Measurements from ENCODE around the gene PCID2. TPM values are rescaled to one million over a fixed set of nuclear protein-coding genes. Genes with fewer than 3 reads are reported as not detected.
"Not testable (repeated sequence)": the region's sequence is repeated elsewhere in the genome, so short reads cannot be mapped to it uniquely, and the experiment has no call there.

The PCID2 gene
- total RNA-seq, 2 experiments from 2014 or later, result 66.7 to 72.8 TPM

DNA sequence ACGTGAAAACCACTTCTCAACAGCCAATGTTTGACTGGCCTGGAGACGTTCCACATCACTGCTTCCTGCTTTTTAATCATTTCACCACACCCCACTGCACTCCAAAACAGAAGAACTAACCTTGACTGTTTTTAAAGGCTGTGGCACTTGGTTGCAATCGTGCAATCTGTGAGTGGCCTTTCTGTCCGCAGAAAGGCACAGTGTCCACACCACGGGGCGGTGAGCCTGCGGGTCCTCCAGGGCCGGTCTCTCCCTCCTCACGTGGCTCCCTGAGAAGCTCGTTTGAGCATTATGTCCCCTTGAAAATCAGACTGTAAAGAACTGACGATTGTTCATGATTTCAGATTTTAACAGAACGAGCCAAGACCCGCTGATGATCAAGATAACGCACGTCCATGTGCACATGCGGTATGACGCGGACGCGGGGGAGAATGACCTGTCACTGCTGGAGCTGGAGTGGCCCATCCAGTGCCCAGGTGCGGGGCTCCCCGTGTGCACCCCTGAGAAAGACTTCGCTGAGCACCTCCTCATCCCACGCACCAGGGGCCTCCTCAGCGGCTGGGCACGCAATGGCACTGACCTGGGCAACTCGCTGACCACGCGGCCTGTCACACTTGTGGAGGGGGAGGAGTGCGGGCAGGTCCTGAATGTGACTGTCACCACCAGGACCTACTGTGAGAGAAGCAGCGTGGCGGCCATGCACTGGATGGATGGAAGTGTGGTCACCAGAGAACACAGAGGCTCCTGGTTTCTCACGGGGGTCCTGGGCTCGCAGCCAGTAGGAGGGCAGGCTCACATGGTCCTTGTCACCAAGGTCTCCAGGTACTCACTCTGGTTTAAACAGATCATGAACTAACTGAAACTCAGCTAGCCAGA lies 37.0 kb downstream of the PCID2 start:
- Mint-ChIP-seq H3K27ac (no peak overlapping the region), H3K36me3 (ENCODE audit: low read depth) (peaks cover 58% of the 10 kb centered on the region), H3K4me1 (peaks cover 11% of the 10 kb centered on the region), H3K4me3 (no peak overlapping the region), H3K27me3 (no peaks in the 10 kb centered on the region), H3K9me3 (ENCODE audit: low read depth) (peaks cover 2% of the 10 kb centered on the region)
- ChIA-PET CTCF (no interaction called here), POLR2A (no interaction called here)
- DNase-seq, result no peak
- intact Hi-C loops (cut with DNase I, micrococcal nuclease), result no loop called here
- no peak for ATAC-seq

DNA sequence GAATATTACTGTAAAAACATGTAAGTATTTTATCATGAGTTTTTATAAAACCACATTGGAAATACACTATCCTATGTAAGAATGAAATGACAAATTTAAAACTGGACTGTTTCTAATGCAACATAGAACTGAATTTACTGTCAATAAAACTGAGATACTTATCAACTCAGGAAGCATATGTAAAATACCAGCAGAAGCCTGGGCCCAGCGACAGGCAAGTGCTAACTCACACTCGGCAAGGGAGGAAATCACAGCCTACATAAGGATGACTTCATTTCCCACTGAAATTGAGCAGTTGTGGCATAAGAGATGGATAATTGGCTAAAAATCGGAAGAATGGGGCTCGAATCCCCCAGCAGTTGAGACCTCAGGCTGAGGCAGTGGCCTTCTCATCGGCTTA lies 38.0 kb downstream of the PCID2 start:
- Mint-ChIP-seq H3K9me3 (ENCODE audit: low read depth) (peaks cover 2% of the 10 kb centered on the region), H3K4me1 (peaks cover 14% of the 10 kb centered on the region), H3K4me3 (no peak overlapping the region), H3K27me3 (no peaks in the 10 kb centered on the region), H3K27ac (no peak overlapping the region), H3K36me3 (ENCODE audit: low read depth) (peaks cover 50% of the 10 kb centered on the region)
- ATAC-seq, result no peak
- DNase-seq, result no peak
- CTCF ChIA-PET, result no interaction called here
- POLR2A ChIA-PET, result no interaction called here
- intact Hi-C loops (cut with DNase I, micrococcal nuclease), result no loop called here

DNA sequence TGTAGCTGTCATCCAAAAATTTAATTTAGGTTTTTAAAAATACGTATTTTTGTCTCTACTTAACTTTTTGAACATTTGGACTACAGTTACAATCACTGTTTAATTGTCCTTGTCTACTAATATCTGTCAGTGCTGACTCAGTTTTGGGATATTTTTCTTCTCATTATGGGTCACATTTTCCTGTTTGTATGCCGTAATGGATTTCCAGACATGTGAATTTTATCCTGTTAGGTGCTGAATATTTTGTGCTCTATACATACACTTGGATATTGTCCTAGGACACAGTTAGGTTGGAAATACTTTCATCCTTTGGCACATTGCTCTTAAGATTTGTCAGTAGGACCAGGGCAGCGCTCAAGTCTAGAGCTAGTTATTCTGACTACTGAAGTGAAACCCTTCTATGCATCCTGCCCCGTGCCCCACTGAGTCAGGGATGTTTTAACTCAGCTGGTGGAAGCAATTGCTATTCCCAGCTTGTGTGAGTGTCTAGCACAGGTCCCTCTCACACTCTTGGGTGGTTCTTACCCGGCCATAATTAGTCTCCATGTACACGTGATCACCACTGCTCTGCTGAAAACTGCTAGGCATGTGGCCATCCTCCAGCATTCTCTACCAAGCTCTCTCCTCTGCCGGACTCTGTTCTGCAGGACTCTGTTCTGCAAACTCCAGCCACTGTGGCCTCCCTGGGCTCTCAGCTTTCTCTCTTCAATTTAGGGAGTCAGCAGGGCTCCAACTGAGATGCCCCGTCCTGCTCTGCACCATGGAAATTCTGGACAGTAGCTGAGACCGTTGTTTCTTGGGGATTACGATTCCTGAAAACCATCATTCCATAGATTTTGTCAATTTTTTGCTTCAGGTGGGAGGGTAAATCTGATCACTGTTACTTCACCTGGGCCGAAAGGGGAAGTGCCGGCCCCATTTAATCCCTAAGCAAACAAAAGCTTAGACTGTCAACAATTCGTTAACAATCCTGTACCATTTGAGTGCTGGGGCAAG lies 38.9 kb downstream of the PCID2 start:
- H3K27ac Mint-ChIP-seq, result no peak overlapping the region
- intact Hi-C loops (cut with DNase I, micrococcal nuclease), result no loop called here
- H3K9me3 Mint-ChIP-seq (ENCODE audit: low read depth), result peaks cover 2% of the 10 kb centered on the region
- H3K36me3 Mint-ChIP-seq (ENCODE audit: low read depth), result peaks cover 43% of the 10 kb centered on the region
- H3K4me1 Mint-ChIP-seq, result peaks cover 17% of the 10 kb centered on the region
- DNase-seq (no peak), ATAC-seq (no peak)
- ChIA-PET CTCF (interaction anchor here (1.2 kb wide), 1 partner anchor 9 kb away, joined by 3 read pairs; no protein-coding TSS in a partner anchor), POLR2A (interaction anchor here (0.7 kb wide), 1 partner anchor 60 kb away, joined by 4 read pairs; no protein-coding TSS in a partner anchor)
- H3K4me3 Mint-ChIP-seq, result no peak overlapping the region
- no peaks in the 10 kb centered on the region for H3K27me3 Mint-ChIP-seq

GRCh38 chr13:113168211-113168610 lies 40.3 kb downstream of the PCID2 start:
- ATAC-seq, result no peak
- no peaks in the 10 kb centered on the region for H3K27me3 Mint-ChIP-seq
- peaks cover 19% of the 10 kb centered on the region for H3K4me1 Mint-ChIP-seq
- peaks cover 2% of the 10 kb centered on the region for H3K9me3 Mint-ChIP-seq (ENCODE audit: low read depth)
- POLR2A ChIA-PET, result no interaction called here
- H3K27ac Mint-ChIP-seq, result no peak overlapping the region
- H3K4me3 Mint-ChIP-seq, result no peak overlapping the region
- intact Hi-C loops (cut with DNase I, micrococcal nuclease), result no loop called here
- peaks cover 38% of the 10 kb centered on the region for H3K36me3 Mint-ChIP-seq (ENCODE audit: low read depth)
- no peak for DNase-seq
- CTCF ChIA-PET, result no interaction called here

GRCh38 chr13:113167575-113167974 lies 40.9 kb downstream of the PCID2 start:
- CTCF ChIA-PET, result no interaction called here

DNA sequence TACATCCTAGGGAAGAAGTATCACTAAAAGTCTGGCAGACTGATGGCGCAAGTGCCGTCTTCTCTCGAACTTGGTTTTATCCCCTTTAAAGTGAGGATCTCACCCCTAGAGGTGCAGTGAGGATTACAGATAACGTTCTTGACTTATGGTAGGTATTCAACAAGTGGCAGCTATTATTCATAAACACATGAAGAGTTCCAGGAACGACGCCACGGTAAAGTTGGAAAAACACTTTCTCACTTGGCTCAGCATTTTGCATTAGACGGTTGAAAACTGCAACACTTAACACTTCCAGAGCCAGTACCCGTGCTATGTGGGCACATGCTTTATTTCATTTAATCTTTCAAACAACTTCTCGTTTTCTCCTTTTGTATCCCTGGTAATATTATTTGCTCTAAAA lies 41.3 kb downstream of the PCID2 start:
- ChIA-PET CTCF (no interaction called here), POLR2A (no interaction called here)
- Mint-ChIP-seq H3K27ac (no peak overlapping the region), H3K36me3 (ENCODE audit: low read depth) (peaks cover 34% of the 10 kb centered on the region), H3K4me1 (peaks cover 19% of the 10 kb centered on the region), H3K4me3 (no peak overlapping the region), H3K27me3 (no peaks in the 10 kb centered on the region), H3K9me3 (ENCODE audit: low read depth) (peaks cover 2% of the 10 kb centered on the region)
- ATAC-seq (no peak), DNase-seq (no peak)
- intact Hi-C loops (cut with DNase I, micrococcal nuclease), result no loop called here

More at GRCh38 chr13:113167575-113167974, 40.9 kb downstream of the PCID2 start:
- peaks cover 2% of the 10 kb centered on the region for H3K9me3 Mint-ChIP-seq (ENCODE audit: low read depth)
- no peak overlapping the region for H3K27ac Mint-ChIP-seq
- peaks cover 35% of the 10 kb centered on the region for H3K36me3 Mint-ChIP-seq (ENCODE audit: low read depth)
- H3K27me3 Mint-ChIP-seq, result no peaks in the 10 kb centered on the region
- intact Hi-C loops (cut with DNase I, micrococcal nuclease), result no loop called here
- no peak overlapping the region for H3K4me3 Mint-ChIP-seq
- POLR2A ChIA-PET, result no interaction called here
- DNase-seq, result no peak
- no peak for ATAC-seq
- H3K4me1 Mint-ChIP-seq, result peaks cover 19% of the 10 kb centered on the region

GRCh38 chr13:113166681-113167080 lies 41.8 kb downstream of the PCID2 start:
- peaks cover 19% of the 10 kb centered on the region for H3K4me1 Mint-ChIP-seq
- H3K27me3 Mint-ChIP-seq, result no peaks in the 10 kb centered on the region
- POLR2A ChIA-PET, result no interaction called here

GRCh38 chr13:113166266-113166665 lies 42.2 kb downstream of the PCID2 start:
- intact Hi-C loops (cut with DNase I, micrococcal nuclease), result no loop called here
- H3K4me3 Mint-ChIP-seq, result no peak overlapping the region
- CTCF ChIA-PET, result interaction anchor here (1.2 kb wide), 1 partner anchor 17 kb away, joined by 3 read pairs; no protein-coding TSS in a partner anchor
- ATAC-seq (peak; percentile 57), DNase-seq (peak; percentile 30)
- H3K9me3 Mint-ChIP-seq (ENCODE audit: low read depth), result peaks cover 2% of the 10 kb centered on the region
- POLR2A ChIA-PET, result no interaction called here
- peaks cover 21% of the 10 kb centered on the region for H3K4me1 Mint-ChIP-seq
- H3K27me3 Mint-ChIP-seq, result no peaks in the 10 kb centered on the region
- no peak overlapping the region for H3K27ac Mint-ChIP-seq
- H3K36me3 Mint-ChIP-seq (ENCODE audit: low read depth), result peaks cover 28% of the 10 kb centered on the region

More at GRCh38 chr13:113166681-113167080, 41.8 kb downstream of the PCID2 start:
- no peak overlapping the region for H3K4me3 Mint-ChIP-seq
- ATAC-seq (no peak), DNase-seq (no peak)
- intact Hi-C loops (cut with DNase I, micrococcal nuclease), result no loop called here
- peaks cover 32% of the 10 kb centered on the region for H3K36me3 Mint-ChIP-seq (ENCODE audit: low read depth)
- peaks cover 2% of the 10 kb centered on the region for H3K9me3 Mint-ChIP-seq (ENCODE audit: low read depth)
- CTCF ChIA-PET, result no interaction called here
- H3K27ac Mint-ChIP-seq, result no peak overlapping the region

GRCh38 chr13:113164492-113164891 lies 44.0 kb downstream of the PCID2 start:
- CTCF ChIA-PET, result interaction anchor here (0.9 to 1.0 kb wide), 2 partner anchors 8 to 11 kb away, joined by 3 read pairs; no protein-coding TSS in a partner anchor
- H3K9me3 Mint-ChIP-seq (ENCODE audit: low read depth), result peaks cover 2% of the 10 kb centered on the region

DNA sequence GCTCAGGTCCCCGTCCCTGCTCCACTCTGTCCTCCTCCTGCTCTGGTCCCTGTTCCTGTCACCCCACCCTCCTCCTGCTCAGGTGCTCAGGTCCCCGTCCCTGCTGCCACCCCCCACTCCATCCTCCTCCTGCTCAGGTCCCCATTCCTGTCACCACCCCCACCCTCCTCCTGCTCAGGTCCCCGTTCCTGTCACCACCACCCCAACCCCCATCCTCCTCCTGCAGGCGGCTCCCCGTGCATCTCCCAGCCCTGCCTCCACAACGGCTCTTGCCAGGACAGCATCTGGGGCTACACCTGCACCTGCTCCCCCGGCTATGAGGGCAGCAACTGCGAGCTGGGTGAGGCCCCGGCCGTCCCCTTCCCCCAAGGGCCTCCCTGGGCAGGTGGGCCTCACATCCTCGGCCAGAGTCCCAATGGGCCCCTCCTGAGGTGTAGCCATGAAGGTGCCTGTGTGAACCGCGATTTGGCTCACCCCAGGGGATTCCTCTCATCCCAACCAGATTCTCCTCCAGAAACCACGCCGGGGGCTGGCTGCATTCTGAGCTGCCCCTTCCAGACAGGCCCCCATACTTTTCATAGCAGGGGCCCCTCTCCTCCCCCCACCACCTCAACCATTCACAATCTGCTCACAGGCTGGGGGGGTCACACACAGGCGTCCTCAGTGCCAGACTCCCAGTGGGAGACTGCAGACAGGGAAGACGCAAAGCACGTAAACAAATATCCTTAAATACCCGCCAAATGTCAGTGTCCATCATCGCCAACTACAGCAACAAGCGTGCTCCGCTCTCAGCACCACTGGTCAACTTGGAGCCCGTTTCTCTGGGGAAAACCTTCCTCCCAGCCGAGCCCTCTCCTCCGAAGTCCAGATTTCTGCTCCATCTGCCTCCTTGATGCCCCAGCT lies 45.4 kb downstream of the PCID2 start:
- DNase-seq (peak; percentile 45), ATAC-seq (peak; percentile 34)
- no peak overlapping the region for H3K27ac Mint-ChIP-seq
- peaks cover 21% of the 10 kb centered on the region for H3K4me1 Mint-ChIP-seq
- H3K27me3 Mint-ChIP-seq, result no peaks in the 10 kb centered on the region
- H3K9me3 Mint-ChIP-seq (ENCODE audit: low read depth), result no peaks in the 10 kb centered on the region
- intact Hi-C loops (cut with DNase I, micrococcal nuclease), result no loop called here
- no peak overlapping the region for H3K4me3 Mint-ChIP-seq
- H3K36me3 Mint-ChIP-seq (ENCODE audit: low read depth), result peaks cover 9% of the 10 kb centered on the region
- ChIA-PET CTCF (interaction anchor here (1.0 kb wide), 1 partner anchor 13 kb away, joined by 3 read pairs; no protein-coding TSS in a partner anchor), POLR2A (no interaction called here)

More at GRCh38 chr13:113164492-113164891, 44.0 kb downstream of the PCID2 start:
- H3K36me3 Mint-ChIP-seq (ENCODE audit: low read depth), result peaks cover 21% of the 10 kb centered on the region
- POLR2A ChIA-PET, result no interaction called here
- no peaks in the 10 kb centered on the region for H3K27me3 Mint-ChIP-seq
- H3K27ac Mint-ChIP-seq, result no peak overlapping the region
- DNase-seq (no peak), ATAC-seq (no peak)
- no peak overlapping the region for H3K4me3 Mint-ChIP-seq
- H3K4me1 Mint-ChIP-seq, result peaks cover 21% of the 10 kb centered on the region
- intact Hi-C loops (cut with DNase I, micrococcal nuclease), result no loop called here

GRCh38 chr13:113161975-113162374 lies 46.5 kb downstream of the PCID2 start:
- H3K27ac Mint-ChIP-seq; CTCF ChIA-PET; DNase-seq; intact Hi-C loops (cut with DNase I, micrococcal nuclease); H3K27me3 Mint-ChIP-seq; ATAC-seq; H3K4me3 Mint-ChIP-seq; H3K36me3 Mint-ChIP-seq (ENCODE audit: low read depth); POLR2A ChIA-PET; H3K9me3 Mint-ChIP-seq (ENCODE audit: low read depth): not testable (repeated sequence)
- H3K4me1 Mint-ChIP-seq, result peaks cover 20% of the 10 kb centered on the region
